Naive thymus-derived CD8-positive, alpha-beta T cell (primary cell): ENCODE results near the gene ZNF532. TPM values are rescaled to one million over a fixed set of nuclear protein-coding genes. Genes with fewer than 3 reads are reported as not detected.

Experiments
- ATAC-seq, 2 donors: fragments of 150-1000 bp; cut with Tn5 transposase in 1 of 2; sonication (Bioruptor Pico), chemical (Tn5 transposase) in 1 of 2; 1 replicate in 1 of 2; 2 replicates in 1 of 2; pipeline ENCODE4 v1.10.0; 2021; ENCODE audit warnings: mild to moderate bottlenecking in 2 of 2, moderate library complexity in 2 of 2
- POLR2A ChIA-PET: fragments of 350-600 bp; sonication (Branson Sonifier 250); formaldehyde crosslinking; loops from one replicate; lab custom pipeline; 2021; ENCODE audit warnings: antibody characterized with exemption; lab: Charles Lee
- DNase-seq, 10 donors: peaks; one replicate each; pipeline versions ENCODE4 v3.0.0 to v3.0.0-alpha.2; 2020 to 2022
- H3K27ac Mint-ChIP-seq, 10 donors: one replicate each; pipeline ENCODE4 v1.8.0; 2020 to 2022; ENCODE audit warnings: mild to moderate bottlenecking in 10 of 10, mixed read lengths in 10 of 10, moderate library complexity in 4 of 10, inconsistent platforms in 1 of 10
- H3K27me3 Mint-ChIP-seq, 5 donors: one replicate each; pipeline ENCODE4 v1.8.0; 2021 to 2022; ENCODE audit warnings: mixed read lengths in 5 of 5
- H3K36me3 Mint-ChIP-seq, 3 donors: one replicate each; pipeline ENCODE4 v1.8.0; 2020 to 2022; ENCODE audit warnings: mixed read lengths in 3 of 3, mild to moderate bottlenecking in 2 of 3, inconsistent platforms in 1 of 3
- H3K4me1 Mint-ChIP-seq, 4 donors: one replicate each; pipeline ENCODE4 v1.8.0; 2021 to 2022; ENCODE audit warnings: mixed read lengths in 4 of 4
- H3K4me3 Mint-ChIP-seq, 10 donors: one replicate each; pipeline ENCODE4 v1.8.0; 2020 to 2022; ENCODE audit warnings: mild to moderate bottlenecking in 10 of 10, mixed read lengths in 10 of 10, moderate library complexity in 6 of 10, inconsistent platforms in 1 of 10
- H3K9me3 Mint-ChIP-seq, 9 donors: one replicate each; pipeline ENCODE4 v1.8.0; 2020 to 2022; ENCODE audit warnings: mixed read lengths in 9 of 9, mild to moderate bottlenecking in 3 of 9, inconsistent platforms in 1 of 9, moderate library complexity in 1 of 9
- polyA plus RNA-seq, 3 donors: library from polyadenylated mRNA; unstranded; fragments of 300-500 nt; fragmentation: Illumina TruSeq; gene quantifications; one replicate each; pipeline ENCODE4 v1.2.3, GENCODE V29; 2021
- total RNA-seq, 8 experiments: library from RNA in 2 of 8; stranded (reverse) in 2 of 8; gene quantifications; one replicate each; pipeline ENCODE4 v1.2.3 and lab custom pipeline; 2021 to 2026

Gene ZNF532
- total and polyA plus RNA-seq, 5 experiments from 2014 or later, result 0.07 to 7.8 (median 3.8) TPM; not detected in 1

- POLR2A ChIA-PET, result no interaction called here
- Mint-ChIP-seq H3K36me3 (no peaks in the 10 kb centered on the region), H3K27me3 (peaks cover 9 to 49% (median 20%) of the 10 kb centered on the region in 5 donors), H3K4me1 (no peaks in the 10 kb centered on the region), H3K27ac (no peak overlapping the region), H3K9me3 (peaks cover 0 to 3% (median 0%) of the 10 kb centered on the region in 9 donors), H3K4me3 (no peak overlapping the region)
- ATAC-seq (no peak), DNase-seq (no peak)
Observed at GRCh38 chr18:58996696-58997095, 132.0 kb downstream of the ZNF532 start.

GRCh38 chr18:58997811-58998337 lies 133.2 kb downstream of the ZNF532 start:
- no peaks in the 10 kb centered on the region for H3K4me1 Mint-ChIP-seq
- DNase-seq (no peak), ATAC-seq (no peak)
- H3K9me3 Mint-ChIP-seq, result peaks cover 0 to 3% (median 0%) of the 10 kb centered on the region in 9 donors
- H3K27ac Mint-ChIP-seq, result no peak overlapping the region
- POLR2A ChIA-PET, result no interaction called here
- no peaks in the 10 kb centered on the region for H3K36me3 Mint-ChIP-seq
- no peak overlapping the region for H3K4me3 Mint-ChIP-seq
- H3K27me3 Mint-ChIP-seq, result peaks cover 8 to 42% (median 20%) of the 10 kb centered on the region in 5 donors

DNA sequence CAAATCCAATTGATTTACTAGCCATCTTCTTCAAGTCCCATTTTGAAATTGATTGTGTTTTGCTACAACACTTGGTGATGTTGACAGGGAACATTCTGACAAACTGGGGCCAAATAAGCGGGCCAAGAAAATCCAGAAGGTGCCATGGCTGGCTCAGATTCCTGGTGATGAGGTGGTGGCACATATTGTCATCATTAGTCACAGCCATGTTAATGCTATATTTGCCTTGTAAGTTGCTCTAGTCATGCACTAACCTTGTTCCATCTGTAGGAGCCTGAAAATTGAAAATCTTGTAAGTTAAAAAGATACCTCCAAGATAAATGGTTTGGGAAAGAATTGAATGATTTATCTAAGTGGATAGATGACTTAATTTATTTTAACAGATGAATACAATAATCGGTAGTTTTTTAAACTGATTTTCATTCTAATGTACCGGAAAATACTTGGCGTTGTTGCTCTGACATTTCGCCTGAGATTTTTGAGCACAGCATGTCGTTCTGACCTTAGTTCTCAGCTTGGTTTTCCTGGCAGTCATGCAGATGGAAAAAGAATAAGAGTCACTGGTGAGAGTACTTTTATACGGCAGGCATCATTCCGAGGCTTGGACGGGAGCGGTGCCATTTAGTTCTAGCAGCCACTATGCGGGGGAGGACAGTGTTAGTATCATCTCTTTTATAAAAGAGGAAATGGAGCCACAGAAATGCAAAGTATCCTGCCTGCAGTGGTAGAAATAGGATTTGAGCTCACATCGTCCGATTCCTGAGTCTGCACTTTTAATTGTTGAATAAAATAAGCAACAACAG lies 133.9 kb downstream of the ZNF532 start:
- H3K4me1 Mint-ChIP-seq, result no peaks in the 10 kb centered on the region
- no peak overlapping the region for H3K27ac Mint-ChIP-seq
- H3K4me3 Mint-ChIP-seq, result no peak overlapping the region
- peaks cover 8 to 42% (median 20%) of the 10 kb centered on the region in 5 donors for H3K27me3 Mint-ChIP-seq
- H3K36me3 Mint-ChIP-seq, result no peaks in the 10 kb centered on the region
- ATAC-seq (no peak), DNase-seq (no peak)
- POLR2A ChIA-PET, result no interaction called here
- peaks cover 0 to 8% (median 0%) of the 10 kb centered on the region in 9 donors for H3K9me3 Mint-ChIP-seq

DNA sequence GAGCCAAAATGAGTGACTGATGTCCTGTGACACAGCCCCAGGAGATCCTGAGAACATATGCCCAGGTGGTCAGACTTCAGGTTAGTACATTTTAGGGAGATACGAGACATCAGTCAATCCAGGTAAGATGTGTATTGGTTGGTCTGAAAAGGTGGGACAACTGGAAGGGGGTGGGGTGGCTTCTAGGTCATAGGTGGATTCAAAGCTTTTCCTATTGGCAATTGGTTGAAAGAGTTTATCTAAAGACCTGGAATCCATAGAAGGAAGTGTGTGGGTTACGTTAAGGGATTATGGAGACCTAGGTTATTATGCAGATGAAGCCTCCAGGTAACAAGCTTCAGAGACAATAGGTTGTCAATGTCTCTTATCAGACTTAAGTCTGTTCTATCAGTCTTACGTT lies 136.5 kb downstream of the ZNF532 start:
- H3K4me1 Mint-ChIP-seq, result no peaks in the 10 kb centered on the region
- H3K9me3 Mint-ChIP-seq, result peaks cover 0 to 5% (median 0%) of the 10 kb centered on the region in 9 donors
- POLR2A ChIA-PET, result no interaction called here
- no peak overlapping the region for H3K4me3 Mint-ChIP-seq
- ATAC-seq, result no peak
- H3K36me3 Mint-ChIP-seq, result no peaks in the 10 kb centered on the region
- H3K27me3 Mint-ChIP-seq, result peaks cover 7 to 29% (median 11%) of the 10 kb centered on the region in 5 donors
- no peak for DNase-seq
- H3K27ac Mint-ChIP-seq, result no peak overlapping the region

GRCh38 chr18:59001721-59002120 lies 137.0 kb downstream of the ZNF532 start:
- DNase-seq, result no peak
- H3K36me3 Mint-ChIP-seq, result no peaks in the 10 kb centered on the region
- H3K4me1 Mint-ChIP-seq, result no peaks in the 10 kb centered on the region
- H3K27ac Mint-ChIP-seq, result no peak overlapping the region
- POLR2A ChIA-PET, result no interaction called here
- peaks cover 5 to 24% (median 7%) of the 10 kb centered on the region in 5 donors for H3K27me3 Mint-ChIP-seq
- H3K9me3 Mint-ChIP-seq, result peaks cover 0 to 5% (median 0%) of the 10 kb centered on the region in 9 donors
- no peak for ATAC-seq
- no peak overlapping the region for H3K4me3 Mint-ChIP-seq

- Mint-ChIP-seq H3K36me3 (no peaks in the 10 kb centered on the region), H3K4me3 (no peak overlapping the region), H3K27ac (no peak overlapping the region), H3K9me3 (peaks cover 0 to 5% (median 0%) of the 10 kb centered on the region in 9 donors), H3K4me1 (no peaks in the 10 kb centered on the region), H3K27me3 (peaks cover 3 to 19% (median 4%) of the 10 kb centered on the region in 5 donors)
- ATAC-seq, result no peak
- POLR2A ChIA-PET, result no interaction called here
- DNase-seq, result no peak
Observed at GRCh38 chr18:59002974-59003594, 138.4 kb downstream of the ZNF532 start.

- H3K27ac Mint-ChIP-seq, result no peak overlapping the region
- ATAC-seq, result no peak
- no peaks in the 10 kb centered on the region for H3K36me3 Mint-ChIP-seq
- no peak overlapping the region for H3K4me3 Mint-ChIP-seq
- no peak for DNase-seq
- POLR2A ChIA-PET, result no interaction called here
- peaks cover 0 to 19% (median 3%) of the 10 kb centered on the region in 5 donors for H3K27me3 Mint-ChIP-seq
- peaks cover 0 to 5% (median 0%) of the 10 kb centered on the region in 9 donors for H3K9me3 Mint-ChIP-seq
- no peaks in the 10 kb centered on the region for H3K4me1 Mint-ChIP-seq
Observed at GRCh38 chr18:59005262-59005661, 140.6 kb downstream of the ZNF532 start.

DNA sequence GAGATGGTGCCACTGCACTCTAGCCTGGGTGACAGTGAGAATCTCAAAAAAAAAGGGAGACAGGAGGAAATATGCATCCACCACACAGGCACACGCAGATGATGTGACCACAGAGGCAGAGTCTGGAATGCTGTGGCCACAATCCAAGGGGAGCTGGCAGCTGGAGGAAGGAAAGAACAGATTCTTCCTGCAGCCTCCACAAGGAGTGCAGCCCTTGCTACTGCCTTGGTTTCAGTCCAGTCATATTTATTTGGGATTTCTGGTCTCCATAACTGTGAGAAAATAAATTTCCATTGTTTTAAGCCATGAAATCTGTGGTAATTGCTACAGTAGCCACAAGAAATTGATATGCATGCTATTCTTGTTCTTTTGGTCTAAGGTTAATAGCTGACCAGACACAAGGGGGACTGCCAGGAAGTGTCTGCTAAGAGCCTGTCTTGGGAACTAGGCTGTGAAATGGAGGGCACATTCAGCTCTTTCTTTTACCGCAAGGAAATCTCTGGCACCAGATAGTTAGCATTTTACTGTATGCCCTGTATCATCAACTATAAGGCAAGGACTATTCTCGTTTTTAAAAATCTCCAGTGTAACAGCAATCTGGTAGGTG lies 141.9 kb downstream of the ZNF532 start:
- POLR2A ChIA-PET, result no interaction called here
- DNase-seq (no peak), ATAC-seq (no peak)
- H3K36me3 Mint-ChIP-seq, result no peaks in the 10 kb centered on the region
- no peak overlapping the region for H3K4me3 Mint-ChIP-seq
- H3K27ac Mint-ChIP-seq, result no peak overlapping the region
- H3K27me3 Mint-ChIP-seq, result peaks cover 0 to 15% (median 5%) of the 10 kb centered on the region in 5 donors
- no peaks in the 10 kb centered on the region for H3K4me1 Mint-ChIP-seq
- peaks cover 0 to 6% (median 0%) of the 10 kb centered on the region in 9 donors for H3K9me3 Mint-ChIP-seq

- H3K27ac Mint-ChIP-seq, result no peak overlapping the region
- H3K36me3 Mint-ChIP-seq, result no peaks in the 10 kb centered on the region
- H3K4me3 Mint-ChIP-seq, result no peak overlapping the region
- DNase-seq (no peak), ATAC-seq (no peak)
- H3K9me3 Mint-ChIP-seq, result peaks cover 0 to 2% (median 0%) of the 10 kb centered on the region in 9 donors
- H3K27me3 Mint-ChIP-seq, result peaks cover 4 to 21% (median 6%) of the 10 kb centered on the region in 5 donors
- no peaks in the 10 kb centered on the region for H3K4me1 Mint-ChIP-seq
- POLR2A ChIA-PET, result interaction anchor here (0.7 kb wide), 1 partner anchor 768 kb away, joined by 3 read pairs; no protein-coding TSS in a partner anchor
Observed at GRCh38 chr18:59008302-59008974, 143.8 kb downstream of the ZNF532 start.

DNA sequence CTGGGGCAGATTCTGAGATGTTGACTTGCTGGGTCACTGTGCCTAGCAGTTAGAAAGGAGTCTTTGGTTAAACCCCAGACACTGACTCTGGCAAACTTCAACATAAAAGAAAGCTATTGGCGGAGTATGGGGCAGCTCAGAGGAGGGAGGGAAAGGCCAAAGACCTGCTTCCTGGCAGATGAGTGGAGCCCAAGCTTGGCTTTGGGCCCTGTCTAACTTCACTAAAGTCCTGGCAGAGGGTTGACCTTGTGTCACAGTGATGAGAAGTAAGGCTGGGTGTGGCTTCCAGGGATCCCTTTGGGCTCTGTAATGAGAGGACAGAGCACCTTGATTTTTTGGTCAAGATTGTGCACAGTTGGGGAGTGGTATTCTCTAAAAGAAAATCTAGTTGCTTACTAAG lies 145.2 kb downstream of the ZNF532 start:
- Mint-ChIP-seq H3K27me3 (peaks cover 10 to 27% (median 12%) of the 10 kb centered on the region in 5 donors), H3K4me3 (no peak overlapping the region), H3K27ac (no peak overlapping the region), H3K9me3 (peaks cover 0 to 11% (median 0%) of the 10 kb centered on the region in 9 donors), H3K36me3 (no peaks in the 10 kb centered on the region), H3K4me1 (no peaks in the 10 kb centered on the region)
- POLR2A ChIA-PET, result no interaction called here
- DNase-seq (no peak), ATAC-seq (no peak)

DNA sequence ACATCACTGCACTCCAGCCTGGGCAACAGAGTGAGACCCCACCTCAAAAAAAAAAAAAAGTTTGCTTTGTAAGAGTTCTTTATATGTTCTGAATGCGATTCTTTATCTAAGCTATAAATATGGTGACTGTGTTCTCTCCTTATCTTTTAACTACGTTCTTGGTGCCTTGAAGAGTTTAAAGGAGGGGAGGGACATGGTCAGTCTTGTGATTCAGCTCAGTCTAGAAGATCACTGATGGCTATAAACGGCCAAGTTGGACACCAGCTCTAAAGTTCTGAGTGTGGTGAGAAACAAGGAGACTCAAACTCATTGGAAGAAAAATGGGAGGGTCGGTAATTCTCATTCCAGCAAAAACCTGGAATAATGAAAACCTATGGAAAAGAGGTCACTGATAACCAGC lies 146.6 kb downstream of the ZNF532 start:
- Mint-ChIP-seq H3K4me1 (no peaks in the 10 kb centered on the region), H3K27me3 (peaks cover 10 to 27% (median 12%) of the 10 kb centered on the region in 5 donors), H3K4me3 (no peak overlapping the region), H3K9me3 (peaks cover 0 to 11% (median under 1%) of the 10 kb centered on the region in 9 donors), H3K36me3 (no peaks in the 10 kb centered on the region), H3K27ac (no peak overlapping the region)
- POLR2A ChIA-PET, result no interaction called here
- DNase-seq, result no peak
- ATAC-seq, result no peak

GRCh38 chr18:59011786-59012185 lies 147.1 kb downstream of the ZNF532 start:
- POLR2A ChIA-PET, result no interaction called here
- H3K27ac Mint-ChIP-seq, result no peak overlapping the region
- H3K4me3 Mint-ChIP-seq, result no peak overlapping the region
- H3K9me3 Mint-ChIP-seq, result peaks cover 0 to 16% (median 3%) of the 10 kb centered on the region in 9 donors
- no peaks in the 10 kb centered on the region for H3K36me3 Mint-ChIP-seq
- peaks cover 10 to 27% (median 14%) of the 10 kb centered on the region in 5 donors for H3K27me3 Mint-ChIP-seq
- DNase-seq, result no peak
- no peaks in the 10 kb centered on the region for H3K4me1 Mint-ChIP-seq
- no peak for ATAC-seq
